HCT116 (cell line): ENCODE measurements around the gene LIPN. TPM values are rescaled to one million over a fixed set of nuclear protein-coding genes. Genes with fewer than 3 reads are reported as not detected.

Experiments
- ATAC-seq: fragments of 200-7000 bp; cut with Tn5 transposase; 2 replicates; pipeline ENCODE4 v1.9.1; 2020; ENCODE audit warnings: mild to moderate bottlenecking, moderate library complexity
- BruUV-seq: library from RNA; stranded (reverse); fragments of 400-500 nt; replicated peaks from 2 replicates; lab custom pipeline; 2021; lab: Mats Ljungman, UMichigan
- CTCF ChIA-PET: fragments of 300-600 bp; sonication (Branson Sonifier 250); formaldehyde crosslinking; loops from one replicate; lab custom pipeline; 2021; ENCODE audit warnings: antibody characterized with exemption; lab: Charles Lee
- POLR2A ChIA-PET: fragments of 300-600, 350-600 bp; sonication (Branson Sonifier 250); formaldehyde crosslinking; loops from one replicate; lab custom pipeline; 2021; ENCODE audit warnings: antibody characterized with exemption; lab: Charles Lee
- RAD21 ChIA-PET, 2 experiments: fragments of 300-600 bp; sonication (Branson Sonifier 250); formaldehyde crosslinking; loops; one replicate each; lab custom pipeline; 2023; ENCODE audit warnings: low total read pairs in 2 of 2; ENCODE audit not compliant: uncharacterized antibody in 2 of 2, unreplicated experiment in 2 of 2, low non-redundant PET in 1 of 2; lab: Charles Lee
- DNase-seq: peaks from one replicate; pipeline ENCODE4 v3.0.0-alpha.2; 2010; ENCODE audit warnings: low read depth, low spot score
- H2AFZ ChIP-seq: fragments of 200-600 bp; shearing (Covaris generic), sonication (generic); 2 replicates; pipeline ENCODE4 v1.6.1; 2017; ENCODE audit warnings: low read depth, mixed run types, mixed read lengths, antibody characterized with exemption, low read length; ENCODE audit not compliant: poor library complexity, severe bottlenecking
- H3K27ac ChIP-seq: 2 replicates; pipeline ENCODE4 v1.5.1; 2012; ENCODE audit warnings: low read depth, low read length
- H3K27me3 ChIP-seq: fragments of 200-600 bp; sonication (generic); 2 replicates; pipeline ENCODE4 v1.6.1; 2016; ENCODE audit warnings: mixed run types, low read length, mixed read lengths; ENCODE audit not compliant: insufficient read depth
- H3K36me3 ChIP-seq, 2 experiments: fragments of 200-500 bp in 1 of 2; fragments of 200-600 bp in 1 of 2; sonication (Bioruptor generic) in 1 of 2; sonication (generic) in 1 of 2; 2 replicates each; pipeline versions ENCODE4 v1.5.1 to v1.6.1; 2014 to 2016; ENCODE audit warnings: low read length in 2 of 2, inconsistent platforms in 1 of 2, mixed read lengths in 1 of 2, mixed run types in 1 of 2; ENCODE audit not compliant: insufficient read depth in 2 of 2, control insufficient read depth in 1 of 2
- H3K4me1 ChIP-seq, 2 experiments: fragments of 200-600 bp in 1 of 2; sonication (generic) in 1 of 2; 2 replicates each; pipeline versions ENCODE4 v1.5.1 to v1.6.1; 2012 to 2017; ENCODE audit warnings: low read length in 2 of 2, inconsistent platforms in 1 of 2, mild to moderate bottlenecking in 1 of 2, mixed read lengths in 1 of 2, mixed run types in 1 of 2, moderate library complexity in 1 of 2; ENCODE audit not compliant: insufficient read depth in 2 of 2, control insufficient read depth in 1 of 2
- H3K4me2 ChIP-seq: fragments of 200-600 bp; sonication (generic); 2 replicates; pipeline ENCODE4 v1.6.1; 2017; ENCODE audit warnings: mixed run types, low read length, mixed read lengths
- H3K4me3 ChIP-seq, 2 experiments: fragments of 200-600 bp in 1 of 2; sonication (generic) in 1 of 2; replicated peaks in 1 of 2; 2 replicates each; pipeline ENCODE4 v1.5.1; 2011 to 2016; ENCODE audit warnings: low read length in 2 of 2, control low read depth in 1 of 2, low read depth in 1 of 2, mild to moderate bottlenecking in 1 of 2, mixed read lengths in 1 of 2, mixed run types in 1 of 2
- H3K79me2 ChIP-seq: fragments of 200-600 bp; sonication (generic); 2 replicates; pipeline ENCODE4 v1.6.1; 2017; ENCODE audit warnings: mild to moderate bottlenecking, mixed run types, low read length, moderate library complexity, mixed read lengths; ENCODE audit not compliant: insufficient read depth
- H3K9ac ChIP-seq: fragments of 200-600 bp; sonication (generic); 2 replicates; pipeline ENCODE4 v1.6.1; 2016; ENCODE audit warnings: low read length, mixed read lengths
- H3K9me2 ChIP-seq: fragments of 200-600 bp; sonication (generic), shearing (Covaris generic); 2 replicates; pipeline ENCODE4 v1.6.1; 2017; ENCODE audit warnings: mixed run types, mild to moderate bottlenecking, moderate library complexity; ENCODE audit not compliant: insufficient read depth
- H3K9me3 ChIP-seq, 2 experiments: fragments of 200-500 bp in 1 of 2; fragments of 200-600 bp in 1 of 2; sonication (Bioruptor generic) in 1 of 2; sonication (generic) in 1 of 2; 2 replicates each; pipeline ENCODE4 v1.6.1; 2014 to 2017; ENCODE audit warnings: low read length in 2 of 2, mixed read lengths in 2 of 2, inconsistent platforms in 1 of 2, low read depth in 1 of 2, mild to moderate bottlenecking in 1 of 2, mixed run types in 1 of 2, moderate library complexity in 1 of 2; ENCODE audit not compliant: control insufficient read depth in 1 of 2, insufficient read depth in 1 of 2
- H4K20me1 ChIP-seq: fragments of 200-600 bp; sonication (generic), shearing (Covaris generic); 2 replicates; pipeline ENCODE4 v1.6.1; 2017; ENCODE audit warnings: mixed run types, mild to moderate bottlenecking, moderate library complexity; ENCODE audit not compliant: insufficient read depth
- EZH2phosphoT487 ChIP-seq: fragments of 200-600 bp; IDR thresholded peaks from 2 replicates; pipeline ENCODE4 v1.6.1; 2018; ENCODE audit warnings: antibody characterized with exemption, borderline replicate concordance
- FOSL1 ChIP-seq: IDR thresholded peaks from 2 replicates; pipeline ENCODE4 v1.6.1; 2012; ENCODE audit warnings: low read depth
- JUND ChIP-seq: IDR thresholded peaks from 2 replicates; pipeline ENCODE4 v1.6.1; 2012
- POLR2AphosphoS5 ChIP-seq: IDR thresholded peaks from 2 replicates; pipeline ENCODE4 v1.6.1; 2011; ENCODE audit warnings: mild to moderate bottlenecking, low read depth, low read length, moderate library complexity
- SRF ChIP-seq: IDR thresholded peaks from 2 replicates; pipeline ENCODE4 v1.6.1; 2012; ENCODE audit warnings: low read depth
- ZFX ChIP-seq: fragments of 450-650 bp; IDR thresholded peaks from 2 replicates; pipeline ENCODE4 v1.6.1; 2017
- ZNF274 ChIP-seq: fragments of 200-500 bp; sonication (Bioruptor generic); IDR thresholded peaks from 2 replicates; pipeline ENCODE4 v1.6.1; 2014; ENCODE audit warnings: mild to moderate bottlenecking, low read depth, low read length, inconsistent platforms
- intact Hi-C: fragments of 100-400 bp; cut with micrococcal nuclease; formaldehyde crosslinking; loops from 2 replicates; pipeline ENCODE4 v1.10.0; 2022
- total RNA-seq: library from RNA; stranded (reverse); gene quantifications from one replicate; pipeline ENCODE4 v1.2.1, GENCODE V29; 2021; ENCODE audit not compliant: unreplicated experiment

The LIPN gene
- total RNA-seq, 1 experiment from 2014 or later: not detected

GRCh38 chr10:88802523-88803285 lies 42.9 kb downstream of the LIPN start, which contains the start of gene LIPM:
Gene LIPM, plus strand, starts transcription at chr10:88802730. Its CDS starts 167 bp downstream, at chr10:88802897.
- BruUV-seq: no TSS peak
- no peaks in the 10 kb centered on the region for H3K9me2 ChIP-seq
- H3K4me1 ChIP-seq: no peaks in the 10 kb centered on the region
- CTCF ChIA-PET: no interaction called here
- no peaks in the 10 kb centered on the region for H3K79me2 ChIP-seq
- no peak within 1 kb of the TSS for H3K4me3 ChIP-seq
- no peaks in the 10 kb centered on the region for H4K20me1 ChIP-seq
- H3K27ac ChIP-seq: no peak within 1 kb of the TSS
- ATAC-seq: no peak
- no peak within 1 kb of the TSS for H3K9ac ChIP-seq
- RAD21 ChIA-PET: no interaction called here
- no peak for DNase-seq
- H2AFZ ChIP-seq: no peak within 1 kb of the TSS
- TF ChIP-seq JUND (no peak), ZNF274 (no peak), EZH2phosphoT487 (no peak), SRF (no peak)
- TF ChIP-seq, all 23 proteins: peak for 0
- H3K9me3 ChIP-seq: no peaks in the 10 kb centered on the region
- H3K36me3 ChIP-seq: no peaks in the 10 kb centered on the region
- POLR2A ChIA-PET: no interaction called here
- no peak within 1 kb of the TSS for H3K4me2 ChIP-seq
- intact Hi-C loops: no loop called here
- no peaks in the 10 kb centered on the region for H3K27me3 ChIP-seq

- Histone ChIP-seq H3K4me3 (no peak overlapping the region), H2AFZ (no peak overlapping the region), H3K9me2 (no peaks in the 10 kb centered on the region), H3K9me3 (no peaks in the 10 kb centered on the region), H3K27ac (no peak overlapping the region), H3K4me1 (no peaks in the 10 kb centered on the region), H3K27me3 (no peaks in the 10 kb centered on the region), H3K4me2 (no peak overlapping the region), H3K9ac (no peak overlapping the region), H3K79me2 (no peaks in the 10 kb centered on the region), H4K20me1 (no peaks in the 10 kb centered on the region), H3K36me3 (no peaks in the 10 kb centered on the region)
- ChIA-PET CTCF (no interaction called here), RAD21 (no interaction called here), POLR2A (no interaction called here)
- DNase-seq (no peak), ATAC-seq (no peak)
- intact Hi-C loops: no loop called here
- no peak for TF ChIP-seq FOSL1
- no peak for TF ChIP-seq POLR2AphosphoS5
- no peak for TF ChIP-seq ZFX
- BruUV-seq: no TSS peak
These were observed 43.8 kb downstream of the LIPN start for GRCh38 chr10:88803641-88804040.
